SK-N-SH treated with all-trans-retinoic acid at 6 μM for 48 hours (cell line): Measurements from ENCODE around the gene CCDC68.
A peak's percentile ranks its signal among the peaks of the same experiment; 100 is the strongest.

Source experiments
- ATAC-seq: fragments of 200-7000 bp; cut with Tn5 transposase; 3 replicates; pipeline ENCODE4 v1.9.1; 2020; ENCODE audit warnings: mild to moderate bottlenecking, moderate library complexity
- ARNTL ChIP-seq: fragments of 450-650 bp; formaldehyde crosslinking; IDR thresholded peaks from 2 replicates; pipeline ENCODE4 v1.5.0; 2020; ENCODE audit warnings: low read depth, mild to moderate bottlenecking, moderate library complexity, borderline replicate concordance
- BACH2 ChIP-seq: fragments of 250-450 bp; sonication (Bioruptor Pico); IDR thresholded peaks from 2 replicates; pipeline ENCODE4 v1.9.0; 2021; ENCODE audit warnings: mild to moderate bottlenecking, borderline replicate concordance
- CSDC2 ChIP-seq: fragments of 250-450 bp; sonication (Bioruptor Pico); IDR thresholded peaks from 2 replicates; pipeline ENCODE4 v1.5.0; 2020; ENCODE audit warnings: mild to moderate bottlenecking, moderate library complexity
- ESRRG ChIP-seq: fragments of 250-450 bp; sonication (Bioruptor Pico); IDR thresholded peaks from 2 replicates; pipeline ENCODE4 v1.6.1; 2021; ENCODE audit warnings: mild to moderate bottlenecking
- GLIS3 ChIP-seq: fragments of 250-450 bp; sonication (Bioruptor Pico); IDR thresholded peaks from 2 replicates; pipeline ENCODE4 v1.5.0; 2020; ENCODE audit warnings: mild to moderate bottlenecking, moderate library complexity
- ISL1 ChIP-seq: fragments of 250-450 bp; sonication (Bioruptor Pico); IDR thresholded peaks from 2 replicates; pipeline ENCODE4 v2.1.2; 2022; ENCODE audit warnings: mild to moderate bottlenecking, moderate library complexity
- OSR1 ChIP-seq: fragments of 250-450 bp; sonication (Bioruptor Pico); IDR thresholded peaks from 2 replicates; pipeline ENCODE4 v1.8.0; 2022; ENCODE audit warnings: moderate library complexity, mild to moderate bottlenecking, inconsistent platforms
- POU6F1 ChIP-seq: fragments of 250-450 bp; sonication (Bioruptor Pico); IDR thresholded peaks from 2 replicates; pipeline ENCODE4 v1.8.0; 2021; ENCODE audit warnings: low read depth, mild to moderate bottlenecking, moderate library complexity, borderline replicate concordance
- PPARA ChIP-seq: fragments of 250-450 bp; sonication (Bioruptor Pico); IDR thresholded peaks from 2 replicates; pipeline ENCODE4 v1.5.0; 2020; ENCODE audit warnings: mild to moderate bottlenecking, borderline replicate concordance
- SNAI2 ChIP-seq: fragments of 250-450 bp; sonication (Bioruptor Pico); IDR thresholded peaks from 2 replicates; pipeline ENCODE4 v1.5.0; 2020; ENCODE audit warnings: mild to moderate bottlenecking, moderate library complexity
- TCF4 ChIP-seq: fragments of 250-450 bp; sonication (Bioruptor Pico); IDR thresholded peaks from 2 replicates; pipeline ENCODE4 v1.8.0; 2021; ENCODE audit warnings: mild to moderate bottlenecking, moderate library complexity, borderline replicate concordance
- TOX ChIP-seq: fragments of 250-450 bp; sonication (Bioruptor Pico); IDR thresholded peaks from 2 replicates; pipeline ENCODE4 v1.8.0; 2021; ENCODE audit warnings: mild to moderate bottlenecking, moderate library complexity, borderline replicate concordance
- TSHZ2 ChIP-seq: fragments of 250-450 bp; sonication (Bioruptor Pico); IDR thresholded peaks from 2 replicates; pipeline ENCODE4 v1.5.0; 2020; ENCODE audit warnings: mild to moderate bottlenecking, moderate library complexity
- ZFP30 ChIP-seq: fragments of 450-650 bp; formaldehyde crosslinking; IDR thresholded peaks from 2 replicates; pipeline ENCODE4 v1.5.0; 2022; ENCODE audit warnings: mild to moderate bottlenecking, moderate library complexity
- ZNF565 ChIP-seq: fragments of 450-650 bp; formaldehyde crosslinking; conservative IDR thresholded peaks from 2 replicates; pipeline ENCODE4 v1.5.0; 2020; ENCODE audit warnings: low read depth, mild to moderate bottlenecking, moderate library complexity
- ZNF8 ChIP-seq: fragments of 450-650 bp; formaldehyde crosslinking; IDR thresholded peaks from 2 replicates; pipeline ENCODE4 v1.5.0; 2020; ENCODE audit warnings: mild to moderate bottlenecking, moderate library complexity
- TF ChIP-seq, protein P1 (sequence below): fragments of 250-450 bp; sonication (Bioruptor Pico); IDR thresholded peaks from 2 replicates; pipeline ENCODE4 v1.5.1; 2020; ENCODE audit warnings: low read depth, mild to moderate bottlenecking, moderate library complexity
- TF ChIP-seq, protein P2 (sequence below): fragments of 250-450 bp; sonication (Bioruptor Pico); IDR thresholded peaks from 2 replicates; pipeline ENCODE4 v1.8.0; 2020; ENCODE audit warnings: mild to moderate bottlenecking, moderate library complexity, borderline replicate concordance
- TF ChIP-seq, protein P3 (sequence below): fragments of 250-450 bp; sonication (Bioruptor Pico); IDR thresholded peaks from 2 replicates; pipeline ENCODE4 v1.5.1; 2021; ENCODE audit warnings: mild to moderate bottlenecking, moderate library complexity

The CCDC68 gene

GRCh38 chr18:54881229-54881768, 78.0 kb downstream of the CCDC68 start:
- ATAC-seq: no peak
- TF ChIP-seq BACH2 (CRISPR knock-in tag): no peak
- TF ChIP-seq CSDC2 (CRISPR knock-in tag): no peak
- no peak for TF ChIP-seq ZNF8
- no peak for TF ChIP-seq ARNTL (CRISPR knock-in tag)
- no peak for TF ChIP-seq ESRRG (CRISPR knock-in tag)
- TF ChIP-seq, protein P1, sequence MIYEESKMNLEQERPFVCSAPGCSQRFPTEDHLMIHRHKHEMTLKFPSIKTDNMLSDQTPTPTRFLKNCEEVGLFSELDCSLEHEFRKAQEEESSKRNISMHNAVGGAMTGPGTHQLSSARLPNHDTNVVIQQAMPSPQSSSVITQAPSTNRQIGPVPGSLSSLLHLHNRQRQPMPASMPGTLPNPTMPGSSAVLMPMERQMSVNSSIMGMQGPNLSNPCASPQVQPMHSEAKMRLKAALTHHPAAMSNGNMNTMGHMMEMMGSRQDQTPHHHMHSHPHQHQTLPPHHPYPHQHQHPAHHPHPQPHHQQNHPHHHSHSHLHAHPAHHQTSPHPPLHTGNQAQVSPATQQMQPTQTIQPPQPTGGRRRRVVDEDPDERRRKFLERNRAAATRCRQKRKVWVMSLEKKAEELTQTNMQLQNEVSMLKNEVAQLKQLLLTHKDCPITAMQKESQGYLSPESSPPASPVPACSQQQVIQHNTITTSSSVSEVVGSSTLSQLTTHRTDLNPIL (CRISPR knock-in tag): no peak
- no peak for TF ChIP-seq ISL1
- no peak for TF ChIP-seq SNAI2 (CRISPR knock-in tag)
- no peak for TF ChIP-seq GLIS3 (CRISPR knock-in tag)
- TF ChIP-seq ZFP30 (CRISPR knock-in tag): no peak
- TF ChIP-seq, protein P2, sequence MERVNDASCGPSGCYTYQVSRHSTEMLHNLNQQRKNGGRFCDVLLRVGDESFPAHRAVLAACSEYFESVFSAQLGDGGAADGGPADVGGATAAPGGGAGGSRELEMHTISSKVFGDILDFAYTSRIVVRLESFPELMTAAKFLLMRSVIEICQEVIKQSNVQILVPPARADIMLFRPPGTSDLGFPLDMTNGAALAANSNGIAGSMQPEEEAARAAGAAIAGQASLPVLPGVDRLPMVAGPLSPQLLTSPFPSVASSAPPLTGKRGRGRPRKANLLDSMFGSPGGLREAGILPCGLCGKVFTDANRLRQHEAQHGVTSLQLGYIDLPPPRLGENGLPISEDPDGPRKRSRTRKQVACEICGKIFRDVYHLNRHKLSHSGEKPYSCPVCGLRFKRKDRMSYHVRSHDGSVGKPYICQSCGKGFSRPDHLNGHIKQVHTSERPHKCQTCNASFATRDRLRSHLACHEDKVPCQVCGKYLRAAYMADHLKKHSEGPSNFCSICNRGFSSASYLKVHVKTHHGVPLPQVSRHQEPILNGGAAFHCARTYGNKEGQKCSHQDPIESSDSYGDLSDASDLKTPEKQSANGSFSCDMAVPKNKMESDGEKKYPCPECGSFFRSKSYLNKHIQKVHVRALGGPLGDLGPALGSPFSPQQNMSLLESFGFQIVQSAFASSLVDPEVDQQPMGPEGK (CRISPR knock-in tag): no peak
- TF ChIP-seq, protein P3, sequence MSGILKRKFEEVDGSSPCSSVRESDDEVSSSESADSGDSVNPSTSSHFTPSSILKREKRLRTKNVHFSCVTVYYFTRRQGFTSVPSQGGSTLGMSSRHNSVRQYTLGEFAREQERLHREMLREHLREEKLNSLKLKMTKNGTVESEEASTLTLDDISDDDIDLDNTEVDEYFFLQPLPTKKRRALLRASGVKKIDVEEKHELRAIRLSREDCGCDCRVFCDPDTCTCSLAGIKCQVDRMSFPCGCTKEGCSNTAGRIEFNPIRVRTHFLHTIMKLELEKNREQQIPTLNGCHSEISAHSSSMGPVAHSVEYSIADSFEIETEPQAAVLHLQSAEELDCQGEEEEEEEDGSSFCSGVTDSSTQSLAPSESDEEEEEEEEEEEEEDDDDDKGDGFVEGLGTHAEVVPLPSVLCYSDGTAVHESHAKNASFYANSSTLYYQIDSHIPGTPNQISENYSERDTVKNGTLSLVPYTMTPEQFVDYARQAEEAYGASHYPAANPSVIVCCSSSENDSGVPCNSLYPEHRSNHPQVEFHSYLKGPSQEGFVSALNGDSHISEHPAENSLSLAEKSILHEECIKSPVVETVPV (CRISPR knock-in tag): no peak
- no peak for TF ChIP-seq ZNF565
- no peak for TF ChIP-seq TOX (CRISPR knock-in tag)
- no peak for TF ChIP-seq POU6F1 (CRISPR knock-in tag)
- TF ChIP-seq OSR1 (CRISPR knock-in tag): no peak
- TF ChIP-seq TSHZ2 (CRISPR knock-in tag): no peak

- peak; percentile 47; the same call in 2 of the 3 replicates for ATAC-seq
- TF ChIP-seq PPARA (CRISPR knock-in tag) (no peak), TCF4 (CRISPR knock-in tag) (peak; percentile 29; the same call in 1 of the 2 replicates)
Observed at GRCh38 chr18:54880395-54881105, 78.7 kb downstream of the CCDC68 start.

GRCh38 chr18:54879691-54880090, 79.6 kb downstream of the CCDC68 start:
- no peak for TF ChIP-seq BACH2 (CRISPR knock-in tag)
- TF ChIP-seq, protein P3 (CRISPR knock-in tag): no peak
- ATAC-seq: no peak
